ENCODE data around the gene MRTFA. TPM values are rescaled to one million over a fixed set of nuclear protein-coding genes. Genes with fewer than 3 reads are reported as not detected.

Gene MRTFA
- total and polyA plus RNA-seq, 4 donors = 7.5 to 22.0 (median 9.6) TPM

GRCh38 chr22:40645579-40646197 is 9.2 kb upstream of the MRTFA start:
- no peak overlapping the region for H3K4me3 ChIP-seq (ENCODE audit: low read depth in 1 of 3, low read length in 3 of 3)
- no peak overlapping the region for H3K27ac ChIP-seq (ENCODE audit: low read depth in 1 of 2, low read length in 2 of 2)
- H3K4me1 ChIP-seq (ENCODE audit: control insufficient read depth in 4 of 4, insufficient read depth in 4 of 4, low read length in 3 of 4) = peaks cover 0 to 5% (median 0%) of the 10 kb centered on the region in 4 donors
- H3K27me3 ChIP-seq (ENCODE audit: control insufficient read depth in 4 of 4, insufficient read depth in 4 of 4, low read length in 3 of 4) = no peaks in the 10 kb centered on the region
- no peak overlapping the region for H3K9ac ChIP-seq (ENCODE audit: low read depth in 1 of 2, low read length in 2 of 2)
- no peak for DNase-seq (ENCODE audit: low spot score)
- WGBS = 38% methylated on average over 4 of the region's 4 CpGs
- no peaks in the 10 kb centered on the region for H3K36me3 ChIP-seq (ENCODE audit: control insufficient read depth in 4 of 4, insufficient read depth in 3 of 4, low read depth in 1 of 4, low read length in 3 of 4)
- TF ChIP-seq, protein P1, sequence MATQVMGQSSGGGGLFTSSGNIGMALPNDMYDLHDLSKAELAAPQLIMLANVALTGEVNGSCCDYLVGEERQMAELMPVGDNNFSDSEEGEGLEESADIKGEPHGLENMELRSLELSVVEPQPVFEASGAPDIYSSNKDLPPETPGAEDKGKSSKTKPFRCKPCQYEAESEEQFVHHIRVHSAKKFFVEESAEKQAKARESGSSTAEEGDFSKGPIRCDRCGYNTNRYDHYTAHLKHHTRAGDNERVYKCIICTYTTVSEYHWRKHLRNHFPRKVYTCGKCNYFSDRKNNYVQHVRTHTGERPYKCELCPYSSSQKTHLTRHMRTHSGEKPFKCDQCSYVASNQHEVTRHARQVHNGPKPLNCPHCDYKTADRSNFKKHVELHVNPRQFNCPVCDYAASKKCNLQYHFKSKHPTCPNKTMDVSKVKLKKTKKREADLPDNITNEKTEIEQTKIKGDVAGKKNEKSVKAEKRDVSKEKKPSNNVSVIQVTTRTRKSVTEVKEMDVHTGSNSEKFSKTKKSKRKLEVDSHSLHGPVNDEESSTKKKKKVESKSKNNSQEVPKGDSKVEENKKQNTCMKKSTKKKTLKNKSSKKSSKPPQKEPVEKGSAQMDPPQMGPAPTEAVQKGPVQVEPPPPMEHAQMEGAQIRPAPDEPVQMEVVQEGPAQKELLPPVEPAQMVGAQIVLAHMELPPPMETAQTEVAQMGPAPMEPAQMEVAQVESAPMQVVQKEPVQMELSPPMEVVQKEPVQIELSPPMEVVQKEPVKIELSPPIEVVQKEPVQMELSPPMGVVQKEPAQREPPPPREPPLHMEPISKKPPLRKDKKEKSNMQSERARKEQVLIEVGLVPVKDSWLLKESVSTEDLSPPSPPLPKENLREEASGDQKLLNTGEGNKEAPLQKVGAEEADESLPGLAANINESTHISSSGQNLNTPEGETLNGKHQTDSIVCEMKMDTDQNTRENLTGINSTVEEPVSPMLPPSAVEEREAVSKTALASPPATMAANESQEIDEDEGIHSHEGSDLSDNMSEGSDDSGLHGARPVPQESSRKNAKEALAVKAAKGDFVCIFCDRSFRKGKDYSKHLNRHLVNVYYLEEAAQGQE (IDR thresholded peaks at IDR 0.05) = no peak
- no peak for TF ChIP-seq SP1 (IDR thresholded peaks at IDR 0.05)
- no peak for TF ChIP-seq TAF1 (conservative IDR thresholded peaks at IDR 0.05)
- no peak for TF ChIP-seq JUND (IDR thresholded peaks at IDR 0.05)
- TF ChIP-seq, protein P2, sequence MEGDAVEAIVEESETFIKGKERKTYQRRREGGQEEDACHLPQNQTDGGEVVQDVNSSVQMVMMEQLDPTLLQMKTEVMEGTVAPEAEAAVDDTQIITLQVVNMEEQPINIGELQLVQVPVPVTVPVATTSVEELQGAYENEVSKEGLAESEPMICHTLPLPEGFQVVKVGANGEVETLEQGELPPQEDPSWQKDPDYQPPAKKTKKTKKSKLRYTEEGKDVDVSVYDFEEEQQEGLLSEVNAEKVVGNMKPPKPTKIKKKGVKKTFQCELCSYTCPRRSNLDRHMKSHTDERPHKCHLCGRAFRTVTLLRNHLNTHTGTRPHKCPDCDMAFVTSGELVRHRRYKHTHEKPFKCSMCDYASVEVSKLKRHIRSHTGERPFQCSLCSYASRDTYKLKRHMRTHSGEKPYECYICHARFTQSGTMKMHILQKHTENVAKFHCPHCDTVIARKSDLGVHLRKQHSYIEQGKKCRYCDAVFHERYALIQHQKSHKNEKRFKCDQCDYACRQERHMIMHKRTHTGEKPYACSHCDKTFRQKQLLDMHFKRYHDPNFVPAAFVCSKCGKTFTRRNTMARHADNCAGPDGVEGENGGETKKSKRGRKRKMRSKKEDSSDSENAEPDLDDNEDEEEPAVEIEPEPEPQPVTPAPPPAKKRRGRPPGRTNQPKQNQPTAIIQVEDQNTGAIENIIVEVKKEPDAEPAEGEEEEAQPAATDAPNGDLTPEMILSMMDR (IDR thresholded peaks at IDR 0.05; ENCODE audit: low read depth, low read length, missing input control) = no peak
- TF ChIP-seq NR2F2 (IDR thresholded peaks at IDR 0.05) = no peak
- TF ChIP-seq RAD21 (IDR thresholded peaks at IDR 0.05) = no peak
- no peak for TF ChIP-seq MAX (IDR thresholded peaks at IDR 0.05)
- TF ChIP-seq FOXA2 (IDR thresholded peaks at IDR 0.05) = no peak
- TF ChIP-seq HNF4G (IDR thresholded peaks at IDR 0.05) = no peak
- no peak for TF ChIP-seq HNF4A (conservative IDR thresholded peaks at IDR 0.05)
- no peak for TF ChIP-seq GABPA (IDR thresholded peaks at IDR 0.05 in 1 of 2, conservative IDR thresholded peaks at IDR 0.05 in 1 of 2)
- TF ChIP-seq ATF3 (IDR thresholded peaks at IDR 0.05) = no peak
- TF ChIP-seq RXRA (IDR thresholded peaks at IDR 0.05) = no peak
- no peak for TF ChIP-seq YY1 (IDR thresholded peaks at IDR 0.05)
- no peak for TF ChIP-seq EGR1 (IDR thresholded peaks at IDR 0.05; ENCODE audit: low read depth in 2 of 2)
- H3K9me3 ChIP-seq (ENCODE audit: control insufficient read depth in 4 of 4, low read length in 3 of 4) = no peaks in the 10 kb centered on the region

DNA sequence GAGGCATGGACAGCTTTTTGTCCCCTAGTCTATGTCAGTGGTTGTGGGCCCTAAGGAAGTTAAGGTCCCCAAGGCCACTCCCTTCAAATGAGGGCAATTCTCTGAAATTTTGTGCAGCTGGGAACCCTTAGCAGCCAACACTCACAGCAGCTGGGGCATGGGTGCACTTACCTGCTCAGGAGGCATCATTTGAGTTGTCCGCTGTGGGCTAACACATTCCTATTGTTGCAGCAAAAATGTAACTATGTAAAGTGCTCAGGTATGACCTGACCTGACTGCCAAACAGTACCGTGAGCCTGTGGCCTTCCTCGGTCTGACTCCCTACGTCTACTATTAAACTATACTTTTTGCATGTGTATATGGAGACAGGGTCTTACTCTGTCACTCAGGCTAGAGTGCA is 5.8 kb upstream of the MRTFA start:
- Histone ChIP-seq H3K9me3 (ENCODE audit: control insufficient read depth in 4 of 4, low read length in 3 of 4) (no peaks in the 10 kb centered on the region), H3K27me3 (ENCODE audit: control insufficient read depth in 4 of 4, insufficient read depth in 4 of 4, low read length in 3 of 4) (no peaks in the 10 kb centered on the region), H3K4me1 (ENCODE audit: control insufficient read depth in 4 of 4, insufficient read depth in 4 of 4, low read length in 3 of 4) (peaks cover 2 to 10% (median 3%) of the 10 kb centered on the region in 4 donors), H3K4me3 (ENCODE audit: low read depth in 1 of 3, low read length in 3 of 3) (no peak overlapping the region), H3K36me3 (ENCODE audit: control insufficient read depth in 4 of 4, insufficient read depth in 3 of 4, low read depth in 1 of 4, low read length in 3 of 4) (no peaks in the 10 kb centered on the region), H3K9ac (ENCODE audit: low read depth in 1 of 2, low read length in 2 of 2) (no peak overlapping the region), H3K27ac (ENCODE audit: low read depth in 1 of 2, low read length in 2 of 2) (no peak overlapping the region)
- 95% methylated on average over 4 of the region's 4 CpGs for WGBS
- DNase-seq (ENCODE audit: low spot score) = no peak
- TF ChIP-seq, protein P2 (IDR thresholded peaks at IDR 0.05; ENCODE audit: low read depth, low read length, missing input control) = no peak
- TF ChIP-seq NR2F2 (IDR thresholded peaks at IDR 0.05) = no peak
- TF ChIP-seq MAX (IDR thresholded peaks at IDR 0.05) = no peak
- no peak for TF ChIP-seq RXRA (IDR thresholded peaks at IDR 0.05)
- TF ChIP-seq FOXA1 (IDR thresholded peaks at IDR 0.05) = no peak
- no peak for TF ChIP-seq JUND (IDR thresholded peaks at IDR 0.05)
- no peak for TF ChIP-seq FOXA2 (IDR thresholded peaks at IDR 0.05)
- no peak for TF ChIP-seq YY1 (IDR thresholded peaks at IDR 0.05)
- TF ChIP-seq ATF3 (IDR thresholded peaks at IDR 0.05) = no peak
- TF ChIP-seq, protein P3, sequence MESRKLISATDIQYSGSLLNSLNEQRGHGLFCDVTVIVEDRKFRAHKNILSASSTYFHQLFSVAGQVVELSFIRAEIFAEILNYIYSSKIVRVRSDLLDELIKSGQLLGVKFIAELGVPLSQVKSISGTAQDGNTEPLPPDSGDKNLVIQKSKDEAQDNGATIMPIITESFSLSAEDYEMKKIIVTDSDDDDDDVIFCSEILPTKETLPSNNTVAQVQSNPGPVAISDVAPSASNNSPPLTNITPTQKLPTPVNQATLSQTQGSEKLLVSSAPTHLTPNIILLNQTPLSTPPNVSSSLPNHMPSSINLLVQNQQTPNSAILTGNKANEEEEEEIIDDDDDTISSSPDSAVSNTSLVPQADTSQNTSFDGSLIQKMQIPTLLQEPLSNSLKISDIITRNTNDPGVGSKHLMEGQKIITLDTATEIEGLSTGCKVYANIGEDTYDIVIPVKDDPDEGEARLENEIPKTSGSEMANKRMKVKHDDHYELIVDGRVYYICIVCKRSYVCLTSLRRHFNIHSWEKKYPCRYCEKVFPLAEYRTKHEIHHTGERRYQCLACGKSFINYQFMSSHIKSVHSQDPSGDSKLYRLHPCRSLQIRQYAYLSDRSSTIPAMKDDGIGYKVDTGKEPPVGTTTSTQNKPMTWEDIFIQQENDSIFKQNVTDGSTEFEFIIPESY (IDR thresholded peaks at IDR 0.05) = no peak
- no peak for TF ChIP-seq HNF4G (IDR thresholded peaks at IDR 0.05)
- no peak for TF ChIP-seq RAD21 (IDR thresholded peaks at IDR 0.05)
- TF ChIP-seq HNF4A (conservative IDR thresholded peaks at IDR 0.05) = no peak
- no peak for TF ChIP-seq SP1 (IDR thresholded peaks at IDR 0.05)
